ENCODE results near the gene KLHDC7A. TPM values are rescaled to one million over a fixed set of nuclear protein-coding genes. Genes with fewer than 3 reads are reported as not detected.
"Not testable (repeated sequence)": the region's sequence is repeated elsewhere in the genome, so short reads cannot be mapped to it uniquely, and the experiment has no call there.

Gene KLHDC7A
- polyA plus RNA-seq (ENCODE audit: insufficient read length) = 9.7 TPM
- long read RNA-seq, donor 1, full-length matches to known transcripts = 49 of 49 reads
- long read RNA-seq, donor 1, partial matches to known transcripts = 0 of 49 reads
- long read RNA-seq, donor 1, other reads (novel, unspliced or antisense) = 0 of 49 reads
- long read RNA-seq, donor 2, full-length matches to known transcripts = 26 of 26 reads
- long read RNA-seq, donor 2, partial matches to known transcripts = 0 of 26 reads
- long read RNA-seq, donor 2, other reads (novel, unspliced or antisense) = 0 of 26 reads
- long read RNA-seq, donor 3, full-length matches to known transcripts = 18 of 18 reads
- long read RNA-seq, donor 3, partial matches to known transcripts = 0 of 18 reads
- long read RNA-seq, donor 3, other reads (novel, unspliced or antisense) = 0 of 18 reads
- long read RNA-seq, donor 4, full-length matches to known transcripts = 4 of 4 reads
- long read RNA-seq, donor 4, partial matches to known transcripts = 0 of 4 reads
- long read RNA-seq, donor 4, other reads (novel, unspliced or antisense) = 0 of 4 reads
- long read RNA-seq, donor 5, full-length matches to known transcripts = 35 of 35 reads
- long read RNA-seq, donor 5, partial matches to known transcripts = 0 of 35 reads
- long read RNA-seq, donor 5, other reads (novel, unspliced or antisense) = 0 of 35 reads
- long read RNA-seq, donor 6, full-length matches to known transcripts = 16 of 16 reads
- long read RNA-seq, donor 6, partial matches to known transcripts = 0 of 16 reads
- long read RNA-seq, donor 6, other reads (novel, unspliced or antisense) = 0 of 16 reads
- long read RNA-seq, donor 7, full-length matches to known transcripts = 32 of 32 reads
- long read RNA-seq, donor 7, partial matches to known transcripts = 0 of 32 reads
- long read RNA-seq, donor 7, other reads (novel, unspliced or antisense) = 0 of 32 reads
- long read RNA-seq, donor 8, full-length matches to known transcripts = 7 of 7 reads
- long read RNA-seq, donor 8, partial matches to known transcripts = 0 of 7 reads
- long read RNA-seq, donor 8, other reads (novel, unspliced or antisense) = 0 of 7 reads

- peak; percentile 69 for DNase-seq
Observed at GRCh38 chr1:18480315-18481189, at the start of gene KLHDC7A. KLHDC7A (plus strand) TSS chr1:18480930; CDS start chr1:18480982, 52 bp downstream.

DNA sequence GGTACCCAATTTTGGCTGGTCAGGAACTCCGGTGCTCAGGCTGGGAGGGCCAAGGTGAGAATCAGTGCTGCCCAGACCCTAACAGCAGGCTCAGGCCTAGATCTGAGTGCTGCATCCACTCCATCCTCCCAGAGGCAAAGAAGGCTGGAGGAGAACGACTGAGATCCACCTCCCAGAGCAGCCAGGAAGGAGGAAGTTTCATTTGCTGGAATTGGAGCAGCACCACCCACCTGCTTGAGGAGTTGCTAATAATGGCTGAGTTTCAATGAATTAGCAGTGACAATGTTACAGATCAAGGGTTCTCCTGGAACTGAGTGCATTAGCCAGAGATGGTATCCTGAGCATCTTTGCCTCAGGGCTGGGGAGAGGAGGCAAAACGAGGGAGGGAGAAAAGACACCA is 46.7 kb upstream of the KLHDC7A start:
- no peak for DNase-seq

DNA sequence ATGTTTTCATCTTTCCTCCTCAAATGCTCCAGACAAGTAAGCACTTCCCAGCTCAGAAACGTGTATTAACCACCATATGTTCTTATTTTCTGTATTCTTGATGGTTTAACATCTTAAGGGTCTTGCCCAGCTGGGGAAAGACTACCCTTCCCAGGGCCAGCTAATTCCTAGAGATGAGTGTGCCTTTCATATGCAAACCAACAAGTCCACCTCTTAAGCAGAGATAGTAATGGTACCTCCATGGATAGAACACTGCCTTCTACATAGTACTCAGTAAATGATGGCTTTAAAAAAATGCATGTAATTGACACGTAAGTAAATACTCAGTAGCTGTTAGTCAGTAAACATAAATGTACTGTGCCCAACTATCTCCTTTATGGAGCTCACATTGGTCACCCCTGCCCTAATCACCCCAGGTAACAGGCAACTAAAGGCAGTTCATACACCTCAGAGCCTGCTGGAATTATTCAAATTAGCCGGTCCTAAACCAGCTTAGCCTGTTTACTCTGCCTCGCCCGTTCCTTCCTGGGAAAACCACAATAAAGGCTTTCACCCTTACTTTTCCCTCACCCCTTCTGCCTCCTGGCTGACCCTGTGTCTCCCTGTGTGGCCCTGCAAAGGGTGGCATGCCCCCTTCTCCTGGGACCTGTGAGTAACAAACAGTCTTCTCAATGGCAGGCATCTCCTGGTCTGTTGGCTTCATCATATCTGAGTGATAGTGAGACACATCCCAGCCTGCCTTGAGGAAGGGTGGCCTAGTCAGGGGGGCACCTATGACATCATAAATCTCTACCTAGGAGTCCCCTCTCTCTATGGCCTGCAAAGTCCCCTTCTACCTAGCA is 40.1 kb upstream of the KLHDC7A start:
- no peak for DNase-seq

GRCh38 chr1:18443587-18444520 is 36.9 kb upstream of the KLHDC7A start:
- no peak for DNase-seq

- no peak for DNase-seq
Observed at GRCh38 chr1:18444563-18444962, 36.2 kb upstream of the KLHDC7A start.

- no peak for DNase-seq
Observed at GRCh38 chr1:18446751-18447150, 34.0 kb upstream of the KLHDC7A start.

DNA sequence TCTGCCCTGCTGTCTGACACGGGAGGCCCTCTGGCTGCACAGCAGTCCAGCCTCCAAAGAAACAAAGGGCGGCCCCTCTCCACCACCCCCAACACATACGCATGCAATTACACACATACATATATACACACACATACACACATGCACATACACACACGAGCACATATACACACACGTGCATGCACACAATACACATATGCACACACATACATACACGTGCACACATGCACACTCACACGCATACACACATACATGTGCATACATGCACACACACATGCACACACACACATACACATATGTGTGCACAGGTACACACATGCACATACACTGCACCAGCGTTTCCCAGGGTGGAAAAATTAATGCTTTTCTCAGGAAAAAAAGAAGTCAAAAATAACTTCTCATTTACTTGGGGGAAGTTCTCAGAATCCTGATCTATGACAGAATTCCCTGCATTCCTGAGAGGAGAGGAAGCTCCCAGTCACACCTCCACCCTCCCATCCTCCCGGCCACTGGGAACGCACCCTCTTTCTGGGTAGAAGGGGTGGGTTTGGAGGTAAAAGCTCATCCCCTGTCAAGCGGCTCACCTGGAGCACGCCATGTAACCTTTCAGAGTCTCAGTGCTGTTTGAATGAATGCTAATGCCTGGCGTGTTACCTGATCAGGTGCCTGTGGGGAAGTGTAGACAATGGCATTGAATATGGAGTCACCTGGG is 33.1 kb upstream of the KLHDC7A start:
- DNase-seq = no peak

- no peak for DNase-seq
Observed at GRCh38 chr1:18448889-18449288, 31.8 kb upstream of the KLHDC7A start.

DNA sequence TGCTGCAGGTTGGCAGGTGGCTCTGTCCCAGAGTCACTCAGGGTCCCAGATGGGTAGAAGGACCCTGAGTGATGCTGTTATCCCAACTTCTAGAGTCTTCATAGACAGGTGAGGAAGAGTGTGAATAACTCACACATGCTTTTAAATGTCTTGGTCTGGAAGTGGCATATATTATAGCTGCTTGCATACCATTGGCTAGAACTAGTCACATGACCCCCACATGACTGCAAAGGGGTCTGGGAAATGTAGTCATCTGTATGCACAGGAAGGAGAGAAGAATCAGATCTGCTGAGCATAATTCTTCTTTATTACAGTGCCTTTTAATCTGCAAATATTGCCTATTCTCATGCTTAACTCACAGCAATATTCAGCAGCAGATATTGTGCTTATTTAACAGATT is 28.2 kb upstream of the KLHDC7A start:
- no peak for DNase-seq

DNA sequence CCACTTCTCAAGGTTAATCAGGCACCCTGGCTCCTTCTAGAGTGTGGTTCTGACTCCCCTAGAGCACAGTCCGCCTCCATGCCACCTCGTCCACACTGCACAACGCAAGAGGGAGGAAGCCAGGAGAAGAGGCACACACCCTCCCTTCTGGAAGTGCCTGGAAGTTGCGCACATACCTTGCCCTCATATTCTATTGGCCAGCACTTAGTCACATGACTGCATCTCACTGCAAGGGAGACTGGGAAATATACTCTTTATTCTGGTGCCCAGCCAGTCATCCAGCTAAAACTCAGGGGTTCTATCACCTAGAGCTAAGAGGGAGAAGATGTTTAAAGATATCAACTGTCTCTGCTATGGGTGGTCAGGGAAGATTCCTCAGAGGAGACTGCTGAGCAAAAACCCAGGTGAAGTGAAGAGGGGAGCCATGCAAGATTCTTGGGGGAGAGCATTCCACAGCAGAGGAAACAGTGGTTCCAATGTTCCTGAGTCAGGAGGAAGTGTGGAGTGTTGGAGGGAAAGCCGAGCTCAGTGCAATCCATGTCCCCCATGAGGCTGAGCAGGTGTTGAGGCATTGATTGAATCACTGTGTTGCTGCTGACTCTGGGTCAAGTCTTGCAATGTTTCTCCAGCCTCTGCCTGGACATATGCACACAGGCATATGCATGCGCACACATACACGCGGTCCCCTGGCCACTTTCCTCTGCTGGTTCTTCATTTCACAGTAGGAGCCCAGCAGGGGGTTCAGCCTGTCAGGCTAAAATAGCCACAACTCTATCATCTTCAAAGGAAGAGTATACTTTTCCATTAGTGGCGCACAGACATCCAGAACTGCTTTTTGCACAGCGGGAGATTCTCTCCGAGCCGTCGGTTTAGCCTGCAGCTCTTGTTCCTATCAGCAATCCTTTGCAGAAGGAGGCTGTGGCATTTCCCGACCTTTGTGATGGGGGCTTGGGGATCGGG is 22.3 kb upstream of the KLHDC7A start:
- no peak for DNase-seq

GRCh38 chr1:18461656-18462055 is 19.1 kb upstream of the KLHDC7A start:
- no peak for DNase-seq

- not testable (repeated sequence) for DNase-seq
Observed at GRCh38 chr1:18462517-18462916, 18.2 kb upstream of the KLHDC7A start.

GRCh38 chr1:18463063-18463462 is 17.7 kb upstream of the KLHDC7A start:
- no peak for DNase-seq

DNA sequence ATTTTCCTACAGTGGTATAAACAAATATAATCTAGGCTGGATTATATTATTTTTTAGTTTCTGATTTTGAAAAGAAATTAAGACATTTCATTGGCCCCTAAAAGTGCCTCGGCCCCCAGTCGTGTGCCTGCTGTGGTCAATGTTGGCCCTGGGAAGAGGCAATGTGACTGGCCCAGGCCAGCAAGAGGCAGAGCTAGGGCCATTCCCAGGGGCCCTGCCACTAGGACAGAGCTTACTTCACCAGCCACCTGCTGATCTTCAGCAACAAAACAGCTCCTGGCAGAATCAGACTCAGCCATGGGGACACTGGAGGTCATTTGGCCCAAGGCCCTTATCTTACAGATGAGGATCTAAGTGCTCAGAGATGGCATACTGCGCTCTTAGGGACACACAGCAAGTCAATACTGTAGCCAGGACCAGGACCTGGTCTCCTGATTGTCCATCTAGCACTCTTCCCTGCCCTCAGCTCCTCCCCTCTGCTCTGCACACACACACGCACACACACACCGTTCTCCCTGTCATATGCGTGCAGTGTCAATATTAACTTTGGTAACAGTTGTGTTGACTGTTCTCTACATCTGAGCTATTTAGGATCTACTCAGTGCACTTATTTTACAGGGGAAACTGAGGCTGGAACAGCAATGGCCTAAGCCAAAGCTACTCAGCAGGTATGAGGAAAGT is 16.6 kb upstream of the KLHDC7A start:
- no peak for DNase-seq

- no peak for DNase-seq
Observed at GRCh38 chr1:18464665-18465050, 16.1 kb upstream of the KLHDC7A start.

DNA sequence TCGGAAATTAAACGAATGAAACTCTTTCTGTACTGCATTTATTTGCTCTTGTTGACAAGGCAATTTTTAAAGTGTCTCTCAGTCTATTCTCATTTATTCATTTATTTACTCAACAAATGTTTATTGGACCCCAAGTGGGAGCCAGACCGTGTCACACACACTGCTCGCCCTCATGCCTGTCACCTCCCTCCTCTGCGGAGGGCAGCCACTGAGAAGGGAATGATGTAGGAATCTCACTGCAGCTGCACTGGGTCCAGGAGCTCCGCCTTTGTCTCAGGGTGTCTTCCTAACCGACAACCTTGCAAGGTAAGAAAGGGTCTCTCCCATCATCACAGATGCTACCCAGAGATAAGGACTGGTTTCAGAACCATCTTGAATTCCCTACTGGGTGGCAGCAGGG is 14.1 kb upstream of the KLHDC7A start:
- no peak for DNase-seq

- no peak for DNase-seq
Observed at GRCh38 chr1:18468570-18468969, 12.2 kb upstream of the KLHDC7A start.
